ENCODE measurements around the gene NRSN1. TPM values are rescaled to one million over a fixed set of nuclear protein-coding genes. Genes with fewer than 3 reads are reported as not detected.

NRSN1 gene, protein sequence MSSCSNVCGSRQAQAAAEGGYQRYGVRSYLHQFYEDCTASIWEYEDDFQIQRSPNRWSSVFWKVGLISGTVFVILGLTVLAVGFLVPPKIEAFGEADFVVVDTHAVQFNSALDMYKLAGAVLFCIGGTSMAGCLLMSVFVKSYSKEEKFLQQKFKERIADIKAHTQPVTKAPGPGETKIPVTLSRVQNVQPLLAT
- total RNA-seq (not detected in 2 replicates), polyA plus RNA-seq (not detected in 2 replicates), polyA minus RNA-seq (ENCODE audit: low replicate concordance) (not detected in 2 replicates)
- not detected in 2 replicates for polyA plus RNA-seq (2012)

DNA sequence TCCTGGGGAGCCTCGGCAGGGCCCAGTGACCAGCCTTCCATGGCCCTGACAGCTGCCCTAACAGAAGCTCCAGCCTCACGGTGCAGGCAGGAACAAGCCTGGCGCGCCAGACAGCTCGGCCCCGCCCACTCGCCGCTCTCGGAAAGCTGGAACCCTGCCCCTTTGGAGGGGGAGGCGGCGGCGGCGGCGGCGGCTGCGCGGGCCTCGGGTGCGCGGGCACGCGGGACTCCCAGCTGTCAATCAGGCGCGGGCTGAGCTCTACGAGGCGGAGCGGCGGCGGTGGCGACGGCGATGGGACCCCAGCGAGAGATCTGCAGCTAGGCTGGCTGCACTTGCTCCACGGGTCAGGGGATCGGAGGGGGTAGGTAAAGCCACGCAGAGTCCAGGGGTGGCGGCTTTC lies at the start of gene NRSN1:
Gene NRSN1 (plus strand): TSS at position 236 of the 400 bp plus-strand sequence. CDS start 8,113 bp downstream, outside the sequence.
- no peak for DNase-seq (ENCODE audit: low read depth in 2 of 2)
- Histone ChIP-seq H3K4me1 (ENCODE audit: control insufficient read depth, extremely low read depth, insufficient read depth, low read length) (no peaks in the 10 kb centered on the region), H3K9me3 (ENCODE audit: control insufficient read depth, insufficient read depth, low read depth, low read length) (no peaks in the 10 kb centered on the region), H4K20me1 (ENCODE audit: control insufficient read depth, extremely low read depth, insufficient read depth, low read length) (no peaks in the 10 kb centered on the region), H3K4me2 (ENCODE audit: extremely low read depth, insufficient read depth, low read length) (no peak within 1 kb of the TSS), H3K36me3 (ENCODE audit: control insufficient read depth, insufficient read depth, low read length) (no peaks in the 10 kb centered on the region), H3K79me2 (ENCODE audit: control insufficient read depth, insufficient read depth, low read length) (no peaks in the 10 kb centered on the region), H3K9ac (ENCODE audit: insufficient read depth, low read length) (no peak within 1 kb of the TSS), H2AFZ (ENCODE audit: low read length) (no peak within 1 kb of the TSS), H3K27me3 (ENCODE audit: control insufficient read depth, insufficient read depth, low read length) (no peaks in the 10 kb centered on the region), H3K4me3 (replicated peaks in 1 of 4; ENCODE audit: control extremely low read depth in 1 of 4, insufficient read depth in 1 of 4, low read depth in 3 of 4, low read length in 4 of 4) (peak within 1 kb of the TSS in 1 of 4 experiments; percentile 16), H3K27ac (ENCODE audit: insufficient read depth, low read length) (no peak within 1 kb of the TSS)
- TF ChIP-seq EZH2 (IDR thresholded peaks at IDR 0.05; ENCODE audit: low read length, missing control alignments) = no peak
- TF ChIP-seq, protein P1, sequence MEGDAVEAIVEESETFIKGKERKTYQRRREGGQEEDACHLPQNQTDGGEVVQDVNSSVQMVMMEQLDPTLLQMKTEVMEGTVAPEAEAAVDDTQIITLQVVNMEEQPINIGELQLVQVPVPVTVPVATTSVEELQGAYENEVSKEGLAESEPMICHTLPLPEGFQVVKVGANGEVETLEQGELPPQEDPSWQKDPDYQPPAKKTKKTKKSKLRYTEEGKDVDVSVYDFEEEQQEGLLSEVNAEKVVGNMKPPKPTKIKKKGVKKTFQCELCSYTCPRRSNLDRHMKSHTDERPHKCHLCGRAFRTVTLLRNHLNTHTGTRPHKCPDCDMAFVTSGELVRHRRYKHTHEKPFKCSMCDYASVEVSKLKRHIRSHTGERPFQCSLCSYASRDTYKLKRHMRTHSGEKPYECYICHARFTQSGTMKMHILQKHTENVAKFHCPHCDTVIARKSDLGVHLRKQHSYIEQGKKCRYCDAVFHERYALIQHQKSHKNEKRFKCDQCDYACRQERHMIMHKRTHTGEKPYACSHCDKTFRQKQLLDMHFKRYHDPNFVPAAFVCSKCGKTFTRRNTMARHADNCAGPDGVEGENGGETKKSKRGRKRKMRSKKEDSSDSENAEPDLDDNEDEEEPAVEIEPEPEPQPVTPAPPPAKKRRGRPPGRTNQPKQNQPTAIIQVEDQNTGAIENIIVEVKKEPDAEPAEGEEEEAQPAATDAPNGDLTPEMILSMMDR (conservative IDR thresholded peaks at IDR 0.05 in 1 of 2, IDR thresholded peaks at IDR 0.05 in 1 of 2; ENCODE audit: low read depth in 1 of 2, low read length in 2 of 2) = no peak

DNA sequence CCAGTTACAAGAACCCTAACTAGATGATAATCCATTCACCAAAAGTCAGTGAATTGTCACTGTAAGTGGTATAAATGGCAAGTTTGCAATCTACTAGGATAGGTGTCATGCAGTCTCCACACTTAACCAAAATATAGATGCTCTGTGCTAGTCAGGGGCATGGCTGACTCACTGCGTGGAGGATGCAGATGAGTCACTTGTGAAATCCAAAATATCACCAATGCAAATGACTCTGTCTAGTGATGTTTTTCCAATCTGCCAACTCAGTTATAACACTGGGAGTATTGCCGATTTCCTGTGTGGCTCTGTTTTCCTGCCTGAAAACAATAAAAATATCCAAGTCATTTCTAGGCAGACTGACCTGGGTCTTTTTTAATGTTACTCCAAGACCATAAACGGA lies 47.8 kb upstream of the NRSN1 start:
- H3K9me3 ChIP-seq (ENCODE audit: control insufficient read depth, insufficient read depth, low read depth, low read length) = no peaks in the 10 kb centered on the region
- DNase-seq (ENCODE audit: low read depth in 2 of 2) = peak in 1 of 2 donors; percentile 64
- H4K20me1 ChIP-seq (ENCODE audit: control insufficient read depth, extremely low read depth, insufficient read depth, low read length) = no peaks in the 10 kb centered on the region
- H3K27me3 ChIP-seq (ENCODE audit: control insufficient read depth, insufficient read depth, low read length) = no peaks in the 10 kb centered on the region
- H2AFZ ChIP-seq (ENCODE audit: low read length) = no peak overlapping the region
- H3K4me1 ChIP-seq (ENCODE audit: control insufficient read depth, extremely low read depth, insufficient read depth, low read length) = no peaks in the 10 kb centered on the region
- H3K79me2 ChIP-seq (ENCODE audit: control insufficient read depth, insufficient read depth, low read length) = no peaks in the 10 kb centered on the region
- no peak overlapping the region for H3K9ac ChIP-seq (ENCODE audit: insufficient read depth, low read length)
- H3K4me2 ChIP-seq (ENCODE audit: extremely low read depth, insufficient read depth, low read length) = no peak overlapping the region
- H3K36me3 ChIP-seq (ENCODE audit: control insufficient read depth, insufficient read depth, low read length) = no peaks in the 10 kb centered on the region
- H3K27ac ChIP-seq (ENCODE audit: insufficient read depth, low read length) = no peak overlapping the region
- no peak overlapping the region for H3K4me3 ChIP-seq (replicated peaks in 1 of 4; ENCODE audit: control extremely low read depth in 1 of 4, insufficient read depth in 1 of 4, low read depth in 3 of 4, low read length in 4 of 4)
- TF ChIP-seq, protein P1 (conservative IDR thresholded peaks at IDR 0.05 in 1 of 2, IDR thresholded peaks at IDR 0.05 in 1 of 2; ENCODE audit: low read depth in 1 of 2, low read length in 2 of 2) = no peak
- no peak for TF ChIP-seq EZH2 (IDR thresholded peaks at IDR 0.05; ENCODE audit: low read length, missing control alignments)

DNA sequence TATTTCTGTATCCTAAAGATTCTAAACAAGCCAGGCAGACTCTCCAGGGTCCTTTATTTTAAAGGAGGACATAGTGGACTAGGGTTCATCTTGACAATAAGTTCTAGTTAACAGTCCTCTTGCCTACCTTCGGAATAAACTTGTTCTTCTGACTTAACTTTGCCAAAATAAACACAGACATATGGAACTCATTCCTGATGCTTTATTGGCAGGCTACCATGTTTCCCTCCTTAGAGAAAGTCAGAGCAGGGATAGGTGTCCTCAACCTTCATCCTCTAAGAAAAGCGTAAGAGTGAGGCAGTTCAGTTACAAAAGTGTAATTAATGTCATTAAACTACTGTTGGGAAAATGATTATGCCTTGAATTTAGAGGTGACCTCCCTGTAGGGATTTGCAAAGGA lies 46.9 kb upstream of the NRSN1 start:
- Histone ChIP-seq H3K36me3 (ENCODE audit: control insufficient read depth, insufficient read depth, low read length) (no peaks in the 10 kb centered on the region), H3K27ac (ENCODE audit: insufficient read depth, low read length) (no peak overlapping the region), H3K79me2 (ENCODE audit: control insufficient read depth, insufficient read depth, low read length) (no peaks in the 10 kb centered on the region), H3K9me3 (ENCODE audit: control insufficient read depth, insufficient read depth, low read depth, low read length) (no peaks in the 10 kb centered on the region), H3K27me3 (ENCODE audit: control insufficient read depth, insufficient read depth, low read length) (no peaks in the 10 kb centered on the region), H3K4me1 (ENCODE audit: control insufficient read depth, extremely low read depth, insufficient read depth, low read length) (no peaks in the 10 kb centered on the region), H2AFZ (ENCODE audit: low read length) (no peak overlapping the region), H3K9ac (ENCODE audit: insufficient read depth, low read length) (no peak overlapping the region), H4K20me1 (ENCODE audit: control insufficient read depth, extremely low read depth, insufficient read depth, low read length) (no peaks in the 10 kb centered on the region), H3K4me3 (replicated peaks in 1 of 4; ENCODE audit: control extremely low read depth in 1 of 4, insufficient read depth in 1 of 4, low read depth in 3 of 4, low read length in 4 of 4) (no peak overlapping the region), H3K4me2 (ENCODE audit: extremely low read depth, insufficient read depth, low read length) (no peak overlapping the region)
- DNase-seq (ENCODE audit: low read depth in 2 of 2) = no peak
- TF ChIP-seq EZH2 (IDR thresholded peaks at IDR 0.05; ENCODE audit: low read length, missing control alignments) = no peak
- TF ChIP-seq, protein P1 (conservative IDR thresholded peaks at IDR 0.05 in 1 of 2, IDR thresholded peaks at IDR 0.05 in 1 of 2; ENCODE audit: low read depth in 1 of 2, low read length in 2 of 2) = no peak
